HL-60 (cell line): ENCODE measurements around the gene RAB11FIP3.

Experiments used
- DNase-seq, 2 experiments: peaks; one replicate each; pipeline ENCODE4 v3.0.0-alpha.2; 2010 to 2020; ENCODE audit warnings: low read depth in 1 of 2, low spot score in 1 of 2
- H3K27ac ChIP-seq: fragments of 250-450 bp; sonication (Bioruptor Pico); replicated peaks from 2 replicates; pipeline ENCODE4 v1.5.1; 2020; ENCODE audit warnings: mild to moderate bottlenecking, moderate library complexity
- H3K27me3 ChIP-seq: fragments of 250-450 bp; sonication (Bioruptor Pico); 2 replicates; pipeline ENCODE4 v1.5.1; 2021; ENCODE audit warnings: mild to moderate bottlenecking, moderate library complexity; ENCODE audit not compliant: insufficient read depth, poor library complexity, severe bottlenecking
- H3K4me3 ChIP-seq: replicated peaks from 2 replicates; pipeline ENCODE4 v1.5.1; 2011; ENCODE audit warnings: mild to moderate bottlenecking, control low read depth, low read length; ENCODE audit not compliant: insufficient read depth
- CTCF ChIP-seq: IDR thresholded peaks from one replicate; pipeline ENCODE4 v1.5.1; 2011; ENCODE audit warnings: low read length, control low read depth, inconsistent platforms; ENCODE audit not compliant: insufficient read depth
- GABPA ChIP-seq: IDR thresholded peaks from 2 replicates; pipeline ENCODE4 v1.6.1; 2012; ENCODE audit warnings: low read depth
- POLR2AphosphoS5 ChIP-seq: IDR thresholded peaks from 2 replicates; pipeline ENCODE4 v1.6.1; 2012; ENCODE audit warnings: low read depth
- REST ChIP-seq: IDR thresholded peaks from 2 replicates; pipeline ENCODE4 v1.6.1; 2012; ENCODE audit warnings: low read depth; ENCODE audit not compliant: insufficient replicate concordance
- SPI1 ChIP-seq: IDR thresholded peaks from 2 replicates; pipeline ENCODE4 v1.6.1; 2012; ENCODE audit warnings: low read depth, mild to moderate bottlenecking, borderline replicate concordance
- long read RNA-seq: library from polyadenylated mRNA; unstranded; transcript quantifications from one replicate; pipeline ENCODE4 v2.0.0, GENCODE V29; 2020

Gene RAB11FIP3
- long read RNA-seq, partial matches to known transcripts, result 2 of 2 reads
- long read RNA-seq, other reads (novel, unspliced or antisense), result 0 of 2 reads

- TF ChIP-seq CTCF (no peak), POLR2AphosphoS5 (no peak), SPI1 (no peak), GABPA (no peak), REST (no peak)
- peaks cover 11% of the 10 kb centered on the region for H3K27me3 ChIP-seq
- peak within 1 kb of the TSS; percentile 60 for H3K4me3 ChIP-seq
- DNase-seq, result peak; percentile 65 to 77
- no peak within 1 kb of the TSS for H3K27ac ChIP-seq
Observed at GRCh38 chr16:425082-425718, at the start of gene RAB11FIP3. RAB11FIP3 (plus strand) TSS chr16:425649; CDS start chr16:426007, 358 bp downstream.

GRCh38 chr16:375927-376816 is 49.3 kb upstream of the RAB11FIP3 start:
- no peak for DNase-seq
- no peaks in the 10 kb centered on the region for H3K27me3 ChIP-seq
- no peak overlapping the region for H3K4me3 ChIP-seq
- no peak for TF ChIP-seq GABPA
- TF ChIP-seq SPI1, result no peak
- H3K27ac ChIP-seq, result no peak overlapping the region

- no peaks in the 10 kb centered on the region for H3K27me3 ChIP-seq
- H3K27ac ChIP-seq, result no peak overlapping the region
- no peak for DNase-seq
- no peak overlapping the region for H3K4me3 ChIP-seq
- TF ChIP-seq CTCF (no peak), GABPA (no peak), REST (no peak), POLR2AphosphoS5 (no peak), SPI1 (no peak)
Observed at GRCh38 chr16:376817-377418, 48.5 kb upstream of the RAB11FIP3 start.
